Neural cell (in vitro differentiated cells): ENCODE measurements around the gene CKLF. TPM values are rescaled to one million over a fixed set of nuclear protein-coding genes. Genes with fewer than 3 reads are reported as not detected.

Source experiments
- H2AFZ ChIP-seq: fragments of 200-600, 300-800 bp; sonication (generic), shearing (Covaris generic); 2 replicates; pipeline ENCODE4 v1.6.0; 2014; ENCODE audit warnings: low read depth, mild to moderate bottlenecking, antibody characterized with exemption, low read length, moderate library complexity
- H3F3A ChIP-seq: fragments of 200-600 bp; shearing (Covaris generic); 2 replicates; pipeline ENCODE4 v1.6.1; 2016; ENCODE audit warnings: mild to moderate bottlenecking, moderate library complexity, mixed read lengths, antibody characterized with exemption, low read length; ENCODE audit not compliant: insufficient read depth, poor library complexity, severe bottlenecking
- H3K27ac ChIP-seq: fragments of 200-600, 300-800 bp; sonication (generic), shearing (Covaris generic); 2 replicates; pipeline ENCODE4 v1.5.1; 2014; ENCODE audit warnings: mild to moderate bottlenecking, low read length, moderate library complexity
- H3K27me3 ChIP-seq: fragments of 300-800, 200-600 bp; sonication (generic), shearing (Covaris generic); 2 replicates; pipeline ENCODE4 v1.6.0; 2014; ENCODE audit warnings: mild to moderate bottlenecking, low read depth, low read length, moderate library complexity; ENCODE audit not compliant: insufficient read depth
- H3K36me3 ChIP-seq: fragments of 300-800, 200-600 bp; sonication (generic), shearing (Covaris generic); 2 replicates; pipeline ENCODE4 v1.5.1; 2014; ENCODE audit warnings: mild to moderate bottlenecking, antibody characterized with exemption, low read length, moderate library complexity; ENCODE audit not compliant: insufficient read depth
- H3K4me2 ChIP-seq: fragments of 300-800, 200-600 bp; sonication (generic), shearing (Covaris generic); 2 replicates; pipeline ENCODE4 v1.6.0; 2014; ENCODE audit warnings: mild to moderate bottlenecking, low read length
- H3K4me3 ChIP-seq: fragments of 300-800, 200-600 bp; sonication (generic), shearing (Covaris generic); 2 replicates; pipeline ENCODE4 v1.5.1; 2014; ENCODE audit warnings: mild to moderate bottlenecking, low read length, moderate library complexity
- H3K79me2 ChIP-seq: fragments of 200-600 bp; shearing (Covaris generic); replicated peaks from 2 replicates; pipeline ENCODE4 v1.6.0; 2014; ENCODE audit warnings: mild to moderate bottlenecking, low read length, moderate library complexity; ENCODE audit not compliant: insufficient read depth
- H3K9ac ChIP-seq: fragments of 300-800, 200-600 bp; sonication (generic), shearing (Covaris generic); 2 replicates; pipeline ENCODE4 v1.6.1; 2016; ENCODE audit warnings: mild to moderate bottlenecking, low read length, mixed read lengths
- H3K9me2 ChIP-seq: fragments of 200-600 bp; shearing (Covaris generic); 2 replicates; pipeline ENCODE4 v1.6.1; 2016; ENCODE audit warnings: mild to moderate bottlenecking, low read length, mixed read lengths; ENCODE audit not compliant: insufficient read depth
- H3K9me3 ChIP-seq: fragments of 200-600, 300-800 bp; sonication (generic), shearing (Covaris generic); 2 replicates; pipeline ENCODE4 v1.6.1; 2016; ENCODE audit warnings: mild to moderate bottlenecking, mixed run types, low read length, moderate library complexity, mixed read lengths
- H4K20me1 ChIP-seq: fragments of 200-600 bp; shearing (Covaris generic); 2 replicates; pipeline ENCODE4 v1.6.1; 2016; ENCODE audit warnings: mild to moderate bottlenecking, mixed run types; ENCODE audit not compliant: insufficient read depth
- EP300 ChIP-seq: fragments of 450-650 bp; conservative IDR thresholded peaks from 2 replicates; pipeline ENCODE4 v1.6.1; 2014; ENCODE audit warnings: antibody characterized with exemption, mild to moderate bottlenecking, moderate library complexity; ENCODE audit not compliant: poor library complexity, severe bottlenecking
- EZH2 ChIP-seq: fragments of 200-600, 300-800 bp; shearing (Covaris generic), sonication (generic); IDR thresholded peaks from 2 replicates; pipeline ENCODE4 v1.6.1; 2014; ENCODE audit warnings: antibody characterized with exemption, low read length, borderline replicate concordance, mild to moderate bottlenecking; ENCODE audit not compliant: insufficient read depth, poor library complexity, severe bottlenecking
- MXI1 ChIP-seq: fragments of 450-650 bp; conservative IDR thresholded peaks from 2 replicates; pipeline ENCODE4 v1.6.1; 2014; ENCODE audit warnings: antibody characterized with exemption, mild to moderate bottlenecking; ENCODE audit not compliant: poor library complexity, severe bottlenecking
- POLR2AphosphoS5 ChIP-seq: IDR thresholded peaks from 2 replicates; pipeline ENCODE4 v1.6.1; 2012
- RAD21 ChIP-seq: fragments of 450-650 bp; conservative IDR thresholded peaks from 2 replicates; pipeline ENCODE4 v1.6.1; 2014; ENCODE audit warnings: antibody characterized with exemption, mild to moderate bottlenecking, moderate library complexity
- SMC3 ChIP-seq: fragments of 450-650 bp; conservative IDR thresholded peaks from 2 replicates; pipeline ENCODE4 v1.6.1; 2014; ENCODE audit warnings: antibody characterized with exemption, mild to moderate bottlenecking, moderate library complexity; ENCODE audit not compliant: poor library complexity
- TAF1 ChIP-seq: IDR thresholded peaks from 2 replicates; pipeline ENCODE4 v1.6.1; 2012; ENCODE audit warnings: low read depth
- polyA plus RNA-seq: library from polyadenylated mRNA; depleted of rRNA; stranded (reverse); fragments of >200 nt; gene quantifications from 2 replicates; pipeline ENCODE4 v1.2.3, GENCODE V29; 2014
- TF ChIP-seq, protein P1 (sequence below): fragments of 450-650 bp; IDR thresholded peaks from 2 replicates; pipeline ENCODE4 v1.5.1; 2014; ENCODE audit warnings: antibody characterized with exemption, mild to moderate bottlenecking, moderate library complexity; ENCODE audit not compliant: poor library complexity, severe bottlenecking
- TF ChIP-seq, protein P2 (sequence below): IDR thresholded peaks from 2 replicates; pipeline ENCODE4 v1.6.1; 2012; ENCODE audit warnings: borderline replicate concordance

CKLF gene
- polyA plus RNA-seq, 1 donor from 2014 or later = 40.8 TPM

- Histone ChIP-seq H3K36me3 (no peaks in the 10 kb centered on the region), H3K9me3 (no peaks in the 10 kb centered on the region), H3K27me3 (no peaks in the 10 kb centered on the region), H3K9me2 (no peaks in the 10 kb centered on the region), H3K9ac (no peak overlapping the region), H2AFZ (no peak overlapping the region), H3K4me3 (no peak overlapping the region), H3F3A (no peaks in the 10 kb centered on the region), H3K79me2 (no peaks in the 10 kb centered on the region), H4K20me1 (no peaks in the 10 kb centered on the region), H3K27ac (no peak overlapping the region), H3K4me2 (no peak overlapping the region)
- TF ChIP-seq, protein P1, sequence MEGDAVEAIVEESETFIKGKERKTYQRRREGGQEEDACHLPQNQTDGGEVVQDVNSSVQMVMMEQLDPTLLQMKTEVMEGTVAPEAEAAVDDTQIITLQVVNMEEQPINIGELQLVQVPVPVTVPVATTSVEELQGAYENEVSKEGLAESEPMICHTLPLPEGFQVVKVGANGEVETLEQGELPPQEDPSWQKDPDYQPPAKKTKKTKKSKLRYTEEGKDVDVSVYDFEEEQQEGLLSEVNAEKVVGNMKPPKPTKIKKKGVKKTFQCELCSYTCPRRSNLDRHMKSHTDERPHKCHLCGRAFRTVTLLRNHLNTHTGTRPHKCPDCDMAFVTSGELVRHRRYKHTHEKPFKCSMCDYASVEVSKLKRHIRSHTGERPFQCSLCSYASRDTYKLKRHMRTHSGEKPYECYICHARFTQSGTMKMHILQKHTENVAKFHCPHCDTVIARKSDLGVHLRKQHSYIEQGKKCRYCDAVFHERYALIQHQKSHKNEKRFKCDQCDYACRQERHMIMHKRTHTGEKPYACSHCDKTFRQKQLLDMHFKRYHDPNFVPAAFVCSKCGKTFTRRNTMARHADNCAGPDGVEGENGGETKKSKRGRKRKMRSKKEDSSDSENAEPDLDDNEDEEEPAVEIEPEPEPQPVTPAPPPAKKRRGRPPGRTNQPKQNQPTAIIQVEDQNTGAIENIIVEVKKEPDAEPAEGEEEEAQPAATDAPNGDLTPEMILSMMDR = no peak
- TF ChIP-seq, protein P2, sequence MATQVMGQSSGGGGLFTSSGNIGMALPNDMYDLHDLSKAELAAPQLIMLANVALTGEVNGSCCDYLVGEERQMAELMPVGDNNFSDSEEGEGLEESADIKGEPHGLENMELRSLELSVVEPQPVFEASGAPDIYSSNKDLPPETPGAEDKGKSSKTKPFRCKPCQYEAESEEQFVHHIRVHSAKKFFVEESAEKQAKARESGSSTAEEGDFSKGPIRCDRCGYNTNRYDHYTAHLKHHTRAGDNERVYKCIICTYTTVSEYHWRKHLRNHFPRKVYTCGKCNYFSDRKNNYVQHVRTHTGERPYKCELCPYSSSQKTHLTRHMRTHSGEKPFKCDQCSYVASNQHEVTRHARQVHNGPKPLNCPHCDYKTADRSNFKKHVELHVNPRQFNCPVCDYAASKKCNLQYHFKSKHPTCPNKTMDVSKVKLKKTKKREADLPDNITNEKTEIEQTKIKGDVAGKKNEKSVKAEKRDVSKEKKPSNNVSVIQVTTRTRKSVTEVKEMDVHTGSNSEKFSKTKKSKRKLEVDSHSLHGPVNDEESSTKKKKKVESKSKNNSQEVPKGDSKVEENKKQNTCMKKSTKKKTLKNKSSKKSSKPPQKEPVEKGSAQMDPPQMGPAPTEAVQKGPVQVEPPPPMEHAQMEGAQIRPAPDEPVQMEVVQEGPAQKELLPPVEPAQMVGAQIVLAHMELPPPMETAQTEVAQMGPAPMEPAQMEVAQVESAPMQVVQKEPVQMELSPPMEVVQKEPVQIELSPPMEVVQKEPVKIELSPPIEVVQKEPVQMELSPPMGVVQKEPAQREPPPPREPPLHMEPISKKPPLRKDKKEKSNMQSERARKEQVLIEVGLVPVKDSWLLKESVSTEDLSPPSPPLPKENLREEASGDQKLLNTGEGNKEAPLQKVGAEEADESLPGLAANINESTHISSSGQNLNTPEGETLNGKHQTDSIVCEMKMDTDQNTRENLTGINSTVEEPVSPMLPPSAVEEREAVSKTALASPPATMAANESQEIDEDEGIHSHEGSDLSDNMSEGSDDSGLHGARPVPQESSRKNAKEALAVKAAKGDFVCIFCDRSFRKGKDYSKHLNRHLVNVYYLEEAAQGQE = no peak
- TF ChIP-seq EZH2 = no peak
- no peak for TF ChIP-seq POLR2AphosphoS5
- no peak for TF ChIP-seq MXI1
- no peak for TF ChIP-seq SMC3
- no peak for TF ChIP-seq TAF1
- TF ChIP-seq RAD21 = no peak
- no peak for TF ChIP-seq EP300
Observed at GRCh38 chr16:66524601-66525164, 27.7 kb upstream of the CKLF start.

DNA sequence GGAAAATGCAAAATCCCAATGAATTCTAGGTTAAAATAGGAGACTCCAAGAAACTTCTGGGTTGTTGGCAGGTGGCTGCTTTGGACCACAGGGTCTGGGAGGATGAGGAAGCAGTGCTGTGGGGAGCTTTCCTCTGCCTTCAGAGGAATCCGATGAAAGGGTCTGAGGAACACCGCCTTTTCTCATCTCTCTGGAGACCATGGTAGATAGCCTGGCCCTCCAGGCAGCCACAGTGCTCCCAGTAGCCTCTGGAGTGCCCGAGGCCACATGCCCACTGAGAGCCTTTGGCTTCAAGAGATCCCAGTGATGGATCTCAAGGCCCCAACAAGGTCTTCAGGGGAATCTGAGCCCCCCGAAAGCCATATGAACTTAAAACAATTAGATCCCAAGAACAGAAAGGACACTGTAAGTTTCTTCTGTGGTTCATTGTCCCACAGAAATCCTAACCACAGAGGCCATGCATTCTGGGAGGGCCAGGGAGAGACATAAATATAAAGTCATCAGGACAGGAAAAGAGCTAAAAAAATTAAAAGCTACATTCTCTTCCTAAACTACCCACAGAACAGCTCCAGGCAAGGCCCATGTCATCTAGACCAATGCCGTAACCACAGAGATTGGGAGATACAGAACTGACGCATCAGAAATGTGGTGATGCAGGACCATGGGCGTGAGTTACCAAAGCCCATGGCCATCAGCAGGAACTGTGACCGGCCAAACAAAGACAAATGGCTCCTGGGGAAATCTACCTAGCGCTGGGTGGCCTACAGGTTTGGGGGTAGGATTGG lies 26.8 kb upstream of the CKLF start:
- H3K9ac ChIP-seq = no peak overlapping the region
- TF ChIP-seq EP300 (no peak), POLR2AphosphoS5 (no peak), RAD21 (no peak), MXI1 (no peak), SMC3 (no peak)
- TF ChIP-seq, protein P2 = no peak
- H3K36me3 ChIP-seq = no peaks in the 10 kb centered on the region
- no peak overlapping the region for H2AFZ ChIP-seq
- no peak overlapping the region for H3K4me2 ChIP-seq
- H3K27ac ChIP-seq = no peak overlapping the region
- no peaks in the 10 kb centered on the region for H3K9me2 ChIP-seq
- no peaks in the 10 kb centered on the region for H4K20me1 ChIP-seq
- H3K27me3 ChIP-seq = no peaks in the 10 kb centered on the region
- no peaks in the 10 kb centered on the region for H3K9me3 ChIP-seq
- H3K79me2 ChIP-seq = no peaks in the 10 kb centered on the region
- no peaks in the 10 kb centered on the region for H3F3A ChIP-seq
- H3K4me3 ChIP-seq = no peak overlapping the region
